CD4-positive, alpha-beta T cell treated with Interleukin-17A for 1 hour (primary cell): Measurements from ENCODE around the gene RHBDF1.
A peak's percentile ranks its signal among the peaks of the same experiment; 100 is the strongest.

Experiments
- DNase-seq: peaks from one replicate; pipeline ENCODE4 v3.0.0-alpha.2; 2020

The RHBDF1 gene, protein sequence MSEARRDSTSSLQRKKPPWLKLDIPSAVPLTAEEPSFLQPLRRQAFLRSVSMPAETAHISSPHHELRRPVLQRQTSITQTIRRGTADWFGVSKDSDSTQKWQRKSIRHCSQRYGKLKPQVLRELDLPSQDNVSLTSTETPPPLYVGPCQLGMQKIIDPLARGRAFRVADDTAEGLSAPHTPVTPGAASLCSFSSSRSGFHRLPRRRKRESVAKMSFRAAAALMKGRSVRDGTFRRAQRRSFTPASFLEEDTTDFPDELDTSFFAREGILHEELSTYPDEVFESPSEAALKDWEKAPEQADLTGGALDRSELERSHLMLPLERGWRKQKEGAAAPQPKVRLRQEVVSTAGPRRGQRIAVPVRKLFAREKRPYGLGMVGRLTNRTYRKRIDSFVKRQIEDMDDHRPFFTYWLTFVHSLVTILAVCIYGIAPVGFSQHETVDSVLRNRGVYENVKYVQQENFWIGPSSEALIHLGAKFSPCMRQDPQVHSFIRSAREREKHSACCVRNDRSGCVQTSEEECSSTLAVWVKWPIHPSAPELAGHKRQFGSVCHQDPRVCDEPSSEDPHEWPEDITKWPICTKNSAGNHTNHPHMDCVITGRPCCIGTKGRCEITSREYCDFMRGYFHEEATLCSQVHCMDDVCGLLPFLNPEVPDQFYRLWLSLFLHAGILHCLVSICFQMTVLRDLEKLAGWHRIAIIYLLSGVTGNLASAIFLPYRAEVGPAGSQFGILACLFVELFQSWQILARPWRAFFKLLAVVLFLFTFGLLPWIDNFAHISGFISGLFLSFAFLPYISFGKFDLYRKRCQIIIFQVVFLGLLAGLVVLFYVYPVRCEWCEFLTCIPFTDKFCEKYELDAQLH

DNA sequence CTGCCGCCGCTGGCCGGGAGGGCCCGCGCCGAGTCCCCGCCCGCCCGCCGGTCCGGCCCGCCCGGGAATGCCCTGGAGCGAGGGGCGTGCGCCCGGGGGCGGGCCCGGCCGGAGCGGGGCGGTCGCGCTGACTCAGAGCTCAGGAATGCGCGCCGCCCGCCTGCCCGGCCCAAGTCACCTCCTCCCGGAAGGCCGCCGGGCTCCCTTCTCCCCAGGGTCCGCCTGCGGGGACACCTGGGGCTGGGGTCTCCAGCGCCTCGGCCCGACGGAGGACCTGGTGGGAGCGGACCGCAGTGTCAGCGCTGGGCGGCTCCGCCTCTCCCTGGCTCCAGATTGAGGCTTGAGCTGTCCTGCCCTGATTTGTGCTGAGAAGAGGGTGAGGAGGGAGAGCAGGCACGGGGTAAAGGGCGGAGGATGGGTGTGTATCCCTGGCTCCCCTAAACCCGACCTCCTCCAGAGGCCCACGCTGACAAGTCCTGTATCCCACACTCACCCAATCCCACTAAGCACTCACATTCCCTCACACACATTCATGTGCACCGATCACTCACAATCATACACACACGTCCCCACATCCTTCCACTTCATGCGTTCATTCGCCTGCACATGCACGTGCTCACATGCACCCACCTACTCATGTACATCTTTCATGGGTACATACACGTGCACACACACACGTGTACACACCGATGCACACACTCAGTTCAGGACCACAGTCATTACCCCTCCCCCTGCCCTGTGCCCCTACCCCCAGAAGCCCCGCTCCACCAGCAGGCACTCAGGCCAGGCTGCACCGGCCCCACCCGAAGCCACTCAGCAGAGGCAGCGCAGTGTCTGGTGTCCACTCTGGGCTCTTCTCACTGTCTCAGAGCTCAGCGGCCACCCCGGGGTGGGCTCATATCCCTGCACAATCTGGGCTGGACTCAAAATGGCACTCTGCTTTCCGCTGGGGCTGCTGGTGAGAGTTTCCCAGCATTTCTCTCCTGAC, at the start of gene RHBDF1:
Gene RHBDF1, minus strand, starts transcription at position 71 of the 988 bp plus-strand sequence. CDS start 7,616 bp downstream, outside the sequence.
- DNase-seq = no peak

DNA sequence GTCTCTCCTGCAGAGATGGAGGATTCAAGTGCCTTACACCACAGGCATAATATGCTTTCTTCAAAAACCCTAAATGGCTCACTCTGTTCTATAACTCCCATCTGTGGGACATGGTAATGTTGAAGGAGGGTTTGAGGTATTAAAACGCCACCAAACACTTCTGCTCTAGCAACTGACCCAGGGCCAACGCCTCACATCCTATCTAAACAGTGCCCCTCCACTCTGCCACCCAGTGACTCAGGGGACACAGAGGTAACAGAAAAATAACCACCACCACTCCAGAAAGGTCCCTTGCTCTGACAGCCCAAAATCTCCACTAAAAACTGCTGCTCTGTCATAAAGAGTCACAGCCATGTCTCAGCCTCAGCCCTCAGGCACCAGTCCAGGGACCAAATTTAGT, 48.3 kb upstream of the RHBDF1 start:
- no peak for DNase-seq

GRCh38 chr16:119835-120491, 47.5 kb upstream of the RHBDF1 start:
- DNase-seq = no peak

- no peak for DNase-seq
These were observed 46.9 kb upstream of the RHBDF1 start for GRCh38 chr16:119295-119694.

DNA sequence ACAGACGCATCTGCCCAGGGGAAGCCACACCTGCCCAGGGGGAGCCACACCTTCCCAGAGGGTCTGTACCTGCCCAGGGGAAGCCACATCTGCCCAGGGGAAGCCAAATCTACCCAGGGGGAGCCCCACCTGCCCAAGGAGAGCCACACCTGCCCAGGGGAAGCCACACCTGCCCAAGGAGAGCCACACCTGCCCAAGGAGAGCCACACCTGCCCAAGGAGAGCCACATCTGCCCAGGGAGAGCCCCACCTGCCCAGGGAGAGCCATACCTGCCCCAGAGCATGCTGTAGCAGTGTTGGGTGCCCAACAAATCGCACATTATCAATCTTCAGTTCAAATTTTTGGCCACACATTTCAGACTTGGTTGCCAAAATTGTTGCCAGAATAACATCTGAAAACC, 46.4 kb upstream of the RHBDF1 start:
- no peak for DNase-seq

DNA sequence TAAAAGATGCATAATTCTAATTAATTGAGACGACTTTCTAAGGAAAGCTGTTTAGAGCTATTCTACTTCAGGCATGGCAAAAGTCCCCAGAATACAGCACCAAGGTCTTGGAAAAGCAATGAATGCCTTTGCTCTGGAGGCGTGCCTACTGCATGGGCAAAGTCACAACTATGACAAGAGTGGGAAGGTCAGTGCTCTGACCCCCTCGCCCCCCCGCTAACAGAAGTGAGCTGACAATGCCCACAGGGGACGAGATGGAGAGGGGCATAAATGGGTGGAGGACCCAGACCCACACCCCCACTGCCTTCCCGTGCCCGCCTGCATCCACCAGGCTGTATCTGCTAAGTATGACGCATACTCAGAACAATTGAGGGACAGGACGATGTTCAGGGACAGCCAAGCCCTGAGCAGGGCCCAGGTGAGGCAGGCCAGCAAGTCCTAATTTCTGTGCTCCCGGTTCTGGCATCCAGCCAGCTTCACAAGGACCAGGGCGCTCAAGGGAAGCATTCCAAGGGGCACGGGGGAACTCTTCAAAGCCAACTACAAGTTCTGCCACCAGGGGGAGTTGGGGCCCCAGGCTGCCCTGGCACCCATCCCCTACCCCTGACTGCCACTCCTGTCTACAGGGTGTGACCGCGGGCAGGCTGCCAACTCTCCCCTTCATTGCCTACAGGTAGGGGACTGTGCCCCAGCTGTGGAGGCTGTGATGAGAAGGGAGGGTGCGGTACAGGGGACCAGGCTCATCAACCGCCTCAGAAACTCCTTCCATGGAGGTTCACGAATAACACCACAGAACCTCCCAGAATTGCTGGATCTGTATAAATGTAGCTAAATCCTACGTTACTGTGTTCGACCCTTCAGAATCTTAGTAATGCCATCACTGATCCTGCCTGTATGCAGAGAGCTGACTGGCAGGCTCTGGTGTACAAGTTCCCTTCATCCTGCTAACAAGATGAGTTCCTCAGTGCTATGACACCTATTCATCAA, 45.2 kb upstream of the RHBDF1 start:
- DNase-seq = peak; percentile 74

DNA sequence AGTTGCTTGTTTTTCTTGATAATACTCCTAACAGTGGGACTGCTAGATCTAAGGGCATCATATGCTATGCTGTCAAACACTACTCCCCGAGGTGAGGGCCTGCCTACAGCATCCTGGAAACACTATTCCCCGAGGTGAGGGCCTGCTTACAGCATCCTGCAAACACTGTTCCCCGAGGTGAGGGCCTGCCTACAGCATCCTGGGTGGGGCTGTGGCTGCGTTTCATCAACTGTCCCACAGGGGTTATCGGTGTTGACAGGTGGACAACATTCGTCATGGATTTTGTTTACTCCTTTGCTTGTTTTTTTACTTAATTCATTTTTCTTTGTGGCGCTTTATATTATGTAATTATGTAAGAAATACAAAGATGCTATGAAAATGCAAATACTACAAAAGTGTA, 43.6 kb upstream of the RHBDF1 start:
- DNase-seq = no peak

- no peak for DNase-seq
These were observed 41.9 kb upstream of the RHBDF1 start for GRCh38 chr16:114327-114726.

DNA sequence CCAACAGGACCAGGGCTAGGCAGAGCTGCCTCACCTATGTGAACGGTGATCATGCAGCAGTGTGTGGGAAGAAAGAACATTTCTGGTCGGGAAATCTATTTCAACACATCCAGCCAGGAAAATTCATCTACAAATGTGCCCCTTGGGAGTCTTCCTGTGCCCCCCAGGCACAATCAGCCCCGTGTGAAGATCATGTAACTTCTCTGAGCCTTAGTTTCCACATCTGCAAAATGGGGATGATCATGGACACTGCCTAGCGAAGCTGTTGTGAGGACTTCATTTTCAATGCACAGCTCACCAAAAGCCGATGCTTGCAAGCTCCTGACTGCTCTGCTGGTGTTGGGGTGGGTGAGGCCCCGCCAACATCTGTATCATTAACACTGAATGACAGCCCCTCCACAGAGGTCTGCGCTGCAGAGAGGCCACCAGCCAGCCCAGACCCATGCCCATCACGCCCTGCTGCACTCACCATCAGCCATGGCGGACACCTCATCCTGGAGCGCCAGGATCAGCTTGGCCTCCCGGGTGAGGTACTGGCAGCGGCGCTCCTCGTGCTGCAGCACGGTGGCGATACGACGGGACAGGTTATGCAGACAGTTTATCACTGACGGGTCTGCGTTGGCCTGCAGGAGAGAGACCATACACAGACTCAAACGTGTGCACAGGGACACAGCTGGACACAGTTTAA, 39.9 kb upstream of the RHBDF1 start:
- DNase-seq = no peak

- peak; percentile 75 for DNase-seq
These were observed 34.3 kb upstream of the RHBDF1 start for GRCh38 chr16:106623-107324.

- DNase-seq = no peak
These were observed 33.1 kb upstream of the RHBDF1 start for GRCh38 chr16:105521-105920.

DNA sequence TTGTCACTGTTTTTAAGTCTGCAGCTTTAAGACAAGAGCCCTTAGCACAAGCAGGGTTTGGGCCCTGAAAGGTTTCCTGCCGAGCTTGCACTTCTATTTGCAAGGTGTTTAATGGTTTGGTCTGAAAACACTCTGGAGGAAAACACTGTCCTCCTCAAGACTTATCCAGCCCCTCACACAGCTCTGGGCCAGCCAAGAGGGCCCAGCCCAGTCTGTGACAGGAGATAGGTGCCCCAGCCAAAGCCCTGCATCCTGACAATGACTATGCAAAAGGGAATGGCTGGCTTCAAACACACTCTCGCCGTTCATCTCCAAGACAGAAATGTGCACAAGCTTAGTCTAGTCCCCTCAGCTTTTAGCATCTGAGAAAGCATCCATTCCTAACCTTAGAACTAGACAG, 32.5 kb upstream of the RHBDF1 start:
- no peak for DNase-seq

- DNase-seq = no peak
These were observed 31.9 kb upstream of the RHBDF1 start for GRCh38 chr16:104355-104754.

DNA sequence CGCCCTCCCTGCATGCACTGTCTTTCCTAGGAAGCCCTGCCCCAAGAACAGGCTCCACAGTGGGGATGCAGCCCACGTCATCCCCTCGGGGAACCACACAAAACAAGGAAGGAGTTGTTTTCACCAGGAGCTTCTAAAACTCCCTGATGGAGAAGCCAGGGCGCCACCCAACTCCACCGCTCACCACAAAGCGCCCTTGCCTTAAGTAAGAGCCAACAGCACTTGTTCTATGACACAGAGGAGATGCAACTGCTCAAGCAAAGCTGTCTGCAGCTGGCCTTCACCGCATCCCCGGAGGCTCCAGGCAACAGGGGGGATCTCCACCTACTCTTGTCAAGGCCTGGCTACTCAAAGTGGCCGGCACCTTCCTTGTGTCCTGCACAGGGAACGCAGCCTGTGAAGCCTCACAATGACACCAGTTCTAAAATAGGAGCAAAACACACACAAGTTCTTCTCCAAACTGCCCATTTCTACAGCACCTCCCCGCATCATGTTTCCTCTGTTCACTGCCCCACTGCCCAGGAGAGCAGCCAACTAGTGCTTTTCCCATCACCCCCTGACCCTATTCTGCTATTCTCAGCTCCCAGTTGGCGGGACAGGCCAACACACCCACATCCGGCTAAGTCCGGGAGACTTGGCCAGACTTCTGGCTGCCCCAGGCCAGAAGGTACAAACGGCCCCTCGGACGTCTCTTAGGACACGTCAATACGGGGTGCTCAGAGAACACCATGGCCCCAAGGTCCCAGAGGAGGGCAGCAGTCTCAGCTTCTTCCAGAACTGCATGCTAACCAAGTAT, 29.8 kb upstream of the RHBDF1 start:
- no peak for DNase-seq

- DNase-seq = no peak
These were observed 29.2 kb upstream of the RHBDF1 start for GRCh38 chr16:101586-101985.

GRCh38 chr16:100989-101388, 28.6 kb upstream of the RHBDF1 start:
- no peak for DNase-seq

DNA sequence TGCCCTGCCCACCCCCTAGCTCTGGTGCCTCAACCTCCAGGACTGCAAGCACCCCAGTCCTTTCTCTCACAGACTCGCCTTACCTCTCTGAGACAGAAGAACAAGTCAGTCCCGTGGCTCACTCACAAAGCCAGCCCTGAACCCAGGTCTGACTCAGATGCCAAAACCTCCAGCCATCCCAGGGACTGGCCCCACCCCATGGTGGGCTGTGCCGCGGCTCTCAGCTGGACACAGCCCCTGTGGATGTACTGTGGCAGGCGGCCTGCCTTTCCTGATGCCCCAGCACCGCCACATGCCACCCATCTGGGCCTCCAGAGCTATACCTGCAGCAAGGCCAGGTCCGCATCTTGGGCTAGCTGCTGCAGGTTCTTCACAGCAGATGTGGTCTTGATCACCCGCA, 25.4 kb upstream of the RHBDF1 start:
- DNase-seq = no peak

- DNase-seq = peak; percentile 91
These were observed 24.5 kb upstream of the RHBDF1 start for GRCh38 chr16:96935-97381.

DNA sequence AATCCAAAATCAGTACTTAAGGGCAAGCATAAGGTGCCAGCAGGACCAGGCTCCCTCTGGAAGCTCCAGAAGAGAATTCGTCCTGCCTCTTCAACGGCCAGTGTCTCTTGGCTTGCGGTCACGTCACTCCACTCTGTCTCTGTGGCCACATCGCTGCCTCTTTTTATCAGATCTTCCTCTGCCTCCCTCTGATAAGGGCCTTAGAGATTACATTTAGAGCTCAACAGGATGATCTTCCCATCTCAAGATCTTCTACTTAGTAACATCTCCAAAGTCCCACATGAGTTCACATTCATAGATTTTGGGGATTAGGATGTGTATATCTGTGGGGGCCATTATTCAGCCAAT, 22.5 kb upstream of the RHBDF1 start:
- DNase-seq = no peak
